Spleen (tissue), 7 donors: Measurements from ENCODE around the gene RAB3IL1.

Experiments
- POLR2A ChIP-seq, 3 donors: fragments of 450-650 bp; IDR thresholded peaks; one replicate each; pipeline ENCODE4 v1.5.1; 2017; ENCODE audit warnings: antibody characterized with exemption in 3 of 3, mild to moderate bottlenecking in 1 of 3
- TF ChIP-seq, protein P1 (sequence below), 11 experiments: fragments of 200-600 bp in 7 of 11; fragments of 450-650 bp in 4 of 11; sonication (generic) in 4 of 11; IDR thresholded peaks in 8 of 11; conservative IDR thresholded peaks in 3 of 11; 1 replicate in 7 of 11; 2 replicates in 4 of 11; pipeline versions ENCODE4 v1.4.0 to v1.8.0; 2016 to 2021; ENCODE audit warnings: antibody characterized with exemption in 11 of 11, inconsistent platforms in 4 of 11, mild to moderate bottlenecking in 1 of 11
- donor health status: DM: no; HTN: no; CAD: no; lungs with moderate emphysema.
- donor health status: DM: no; HTN: no; CAD: no.
- donor health status: DM: no; HTN: no; CAD: no.

DNA sequence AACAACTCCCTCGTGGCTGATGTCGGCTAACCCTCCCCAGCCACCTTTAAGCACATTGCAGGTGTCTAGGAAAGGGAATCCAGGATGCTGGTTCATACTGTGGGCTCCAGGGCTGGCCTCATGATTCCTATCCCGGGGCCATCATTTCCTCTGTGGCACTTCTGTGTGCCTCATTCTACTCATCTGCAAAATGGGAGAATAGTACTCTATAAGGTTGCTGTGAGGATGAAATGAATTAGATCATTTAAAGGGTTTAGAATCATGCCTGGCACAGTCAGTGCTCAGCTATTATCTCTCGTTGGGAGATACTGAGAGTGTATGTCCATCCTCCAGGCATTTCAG is 21.7 kb downstream of the RAB3IL1 start:
- TF ChIP-seq, protein P1, sequence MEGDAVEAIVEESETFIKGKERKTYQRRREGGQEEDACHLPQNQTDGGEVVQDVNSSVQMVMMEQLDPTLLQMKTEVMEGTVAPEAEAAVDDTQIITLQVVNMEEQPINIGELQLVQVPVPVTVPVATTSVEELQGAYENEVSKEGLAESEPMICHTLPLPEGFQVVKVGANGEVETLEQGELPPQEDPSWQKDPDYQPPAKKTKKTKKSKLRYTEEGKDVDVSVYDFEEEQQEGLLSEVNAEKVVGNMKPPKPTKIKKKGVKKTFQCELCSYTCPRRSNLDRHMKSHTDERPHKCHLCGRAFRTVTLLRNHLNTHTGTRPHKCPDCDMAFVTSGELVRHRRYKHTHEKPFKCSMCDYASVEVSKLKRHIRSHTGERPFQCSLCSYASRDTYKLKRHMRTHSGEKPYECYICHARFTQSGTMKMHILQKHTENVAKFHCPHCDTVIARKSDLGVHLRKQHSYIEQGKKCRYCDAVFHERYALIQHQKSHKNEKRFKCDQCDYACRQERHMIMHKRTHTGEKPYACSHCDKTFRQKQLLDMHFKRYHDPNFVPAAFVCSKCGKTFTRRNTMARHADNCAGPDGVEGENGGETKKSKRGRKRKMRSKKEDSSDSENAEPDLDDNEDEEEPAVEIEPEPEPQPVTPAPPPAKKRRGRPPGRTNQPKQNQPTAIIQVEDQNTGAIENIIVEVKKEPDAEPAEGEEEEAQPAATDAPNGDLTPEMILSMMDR (IDR thresholded peaks at IDR 0.05 in 8 of 11, conservative IDR thresholded peaks at IDR 0.05 in 3 of 11), result no peak
- TF ChIP-seq POLR2A (IDR thresholded peaks at IDR 0.05), result no peak
